Esophagus muscularis mucosa (tissue), 4 donors: Measurements from ENCODE around the gene PITPNB. TPM values are rescaled to one million over a fixed set of nuclear protein-coding genes. Genes with fewer than 3 reads are reported as not detected.

ENCODE experiments used
- DNase-seq: peaks from one replicate; pipeline ENCODE4 v3.0.0-alpha.2; 2017; ENCODE audit errors: extremely low spot score
- H3K27ac ChIP-seq, 4 donors: fragments of 200-600 bp; sonication (generic); replicated peaks in 1 of 4; 1 replicate in 3 of 4; 2 replicates in 1 of 4; pipeline ENCODE4 v1.5.1; 2016 to 2019; ENCODE audit warnings: mild to moderate bottlenecking in 1 of 4
- H3K27me3 ChIP-seq, 4 donors: fragments of 200-600 bp; sonication (generic); one replicate each; pipeline versions ENCODE4 v1.5.1 to v1.6.0; 2016 to 2019
- H3K36me3 ChIP-seq, 4 donors: fragments of 200-600 bp; sonication (generic); one replicate each; pipeline ENCODE4 v1.5.1; 2016 to 2019
- H3K4me1 ChIP-seq, 4 donors: fragments of 200-600 bp; sonication (generic); one replicate each; pipeline ENCODE4 v1.5.1; 2016 to 2019
- H3K4me3 ChIP-seq, 4 donors: fragments of 200-600 bp; sonication (generic); 1 replicate in 2 of 4; 2 replicates in 2 of 4; pipeline ENCODE4 v1.5.1; 2016 to 2019; ENCODE audit warnings: mild to moderate bottlenecking in 4 of 4, moderate library complexity in 1 of 4
- H3K9me3 ChIP-seq, 4 donors: fragments of 200-600 bp; sonication (generic); 1 replicate in 3 of 4; 2 replicates in 1 of 4; pipeline ENCODE4 v1.5.1; 2016 to 2019
- EP300 ChIP-seq: sonication (generic); formaldehyde crosslinking; IDR thresholded peaks from one replicate; pipeline ENCODE4 v1.6.1; 2017; ENCODE audit warnings: antibody characterized with exemption
- POLR2A ChIP-seq: fragments of 450-650 bp; IDR thresholded peaks from one replicate; pipeline ENCODE4 v1.6.1; 2017; ENCODE audit warnings: antibody characterized with exemption, moderate library complexity, mild to moderate bottlenecking, low read depth
- POLR2AphosphoS5 ChIP-seq, 2 donors: sonication (generic); formaldehyde crosslinking; IDR thresholded peaks; one replicate each; pipeline ENCODE4 v1.6.1; 2017; ENCODE audit warnings: antibody characterized with exemption in 2 of 2
- WGBS: methylation state at CpG from one replicate; pipeline ENCODE4 v1.1.5; 2018; 5-methylcytosine and 5-hydroxymethylcytosine counted together
- intact Hi-C: fragments of 100-400 bp; cut with DNase I; formaldehyde crosslinking; loops from one replicate; pipeline ENCODE4 v1.15.1; 2023
- total RNA-seq, 4 donors: library from RNA; depleted of rRNA; stranded (reverse); fragments of >200 nt; gene quantifications; one replicate each; pipeline versions ENCODE4 v1.1.0 to v1.2.1, GENCODE V29; 2016
- TF ChIP-seq, protein P1 (sequence below), 3 experiments: fragments of 200-600 bp in 2 of 3; fragments of 450-650 bp in 1 of 3; sonication (generic) in 2 of 3; IDR thresholded peaks; one replicate each; pipeline ENCODE4 v1.5.1; 2017 to 2019; ENCODE audit warnings: antibody characterized with exemption in 3 of 3, mild to moderate bottlenecking in 2 of 3, moderate library complexity in 1 of 3

Gene PITPNB
- total RNA-seq, 4 donors from 2014 or later = 70.3 to 99.7 (median 89.3) TPM

DNA sequence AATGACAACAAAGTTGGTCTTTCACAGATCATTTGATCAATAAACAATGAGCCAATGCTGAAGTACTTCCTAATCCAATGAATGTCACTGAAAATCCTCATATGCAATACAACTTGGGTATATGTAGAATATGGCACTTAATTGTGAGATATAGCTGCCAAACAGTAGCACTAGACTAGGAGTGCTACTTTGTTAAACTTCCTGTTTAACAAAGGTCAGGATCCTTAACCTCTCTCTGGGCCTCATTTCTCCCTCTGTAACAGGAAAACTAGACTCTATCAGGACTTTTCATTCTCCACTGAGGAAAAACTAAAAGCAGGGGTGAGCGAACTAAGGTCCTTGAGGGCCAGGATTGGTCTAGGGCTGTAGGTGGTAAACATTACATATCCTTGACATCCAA lies 56.1 kb downstream of the PITPNB start:
- Histone ChIP-seq H3K27ac (peak overlapping the region; percentile 84 to 89 (median 85)), H3K4me1 (peaks cover 48 to 94% (median 93%) of the 10 kb centered on the region in 4 donors), H3K9me3 (no peaks in the 10 kb centered on the region), H3K27me3 (no peaks in the 10 kb centered on the region), H3K4me3 (no peak overlapping the region), H3K36me3 (peaks cover 0 to 31% (median 4%) of the 10 kb centered on the region in 4 donors)
- DNase-seq = no peak
- no peak for TF ChIP-seq POLR2AphosphoS5 (IDR thresholded peaks at IDR 0.05)
- intact Hi-C loops = no loop called here
- 95% methylated on average over 1 of the region's 1 CpG for WGBS

DNA sequence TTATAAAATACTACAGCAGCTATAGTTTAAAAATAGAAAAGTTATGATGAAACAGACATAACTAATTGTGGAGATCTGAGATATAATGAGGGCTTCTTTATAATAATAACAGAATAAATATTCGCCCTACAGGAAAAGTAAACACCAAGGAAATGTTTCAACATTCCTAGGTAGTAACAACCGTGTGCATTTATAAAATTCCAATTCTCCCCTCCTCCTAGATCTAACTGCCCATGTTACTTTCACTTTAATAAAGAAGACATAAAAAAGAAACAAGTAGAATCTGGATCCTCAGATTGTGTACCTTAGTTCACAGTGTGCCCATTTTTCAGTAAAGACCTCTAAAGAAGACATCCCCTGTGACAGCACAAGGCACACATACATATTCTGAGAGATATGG lies 59.7 kb downstream of the PITPNB start:
- peaks cover 25 to 89% (median 79%) of the 10 kb centered on the region in 4 donors for H3K4me1 ChIP-seq
- WGBS = 36% methylated on average over 2 of the region's 2 CpGs
- no peaks in the 10 kb centered on the region for H3K9me3 ChIP-seq
- H3K27ac ChIP-seq = peak overlapping the region; percentile 75 to 83 (median 80)
- H3K27me3 ChIP-seq = no peaks in the 10 kb centered on the region
- peak overlapping the region; percentile 17 to 31 (median 26) for H3K4me3 ChIP-seq
- intact Hi-C loops = no loop called here
- DNase-seq = no peak
- TF ChIP-seq POLR2AphosphoS5 (IDR thresholded peaks at IDR 0.05) = no peak
- TF ChIP-seq, protein P1, sequence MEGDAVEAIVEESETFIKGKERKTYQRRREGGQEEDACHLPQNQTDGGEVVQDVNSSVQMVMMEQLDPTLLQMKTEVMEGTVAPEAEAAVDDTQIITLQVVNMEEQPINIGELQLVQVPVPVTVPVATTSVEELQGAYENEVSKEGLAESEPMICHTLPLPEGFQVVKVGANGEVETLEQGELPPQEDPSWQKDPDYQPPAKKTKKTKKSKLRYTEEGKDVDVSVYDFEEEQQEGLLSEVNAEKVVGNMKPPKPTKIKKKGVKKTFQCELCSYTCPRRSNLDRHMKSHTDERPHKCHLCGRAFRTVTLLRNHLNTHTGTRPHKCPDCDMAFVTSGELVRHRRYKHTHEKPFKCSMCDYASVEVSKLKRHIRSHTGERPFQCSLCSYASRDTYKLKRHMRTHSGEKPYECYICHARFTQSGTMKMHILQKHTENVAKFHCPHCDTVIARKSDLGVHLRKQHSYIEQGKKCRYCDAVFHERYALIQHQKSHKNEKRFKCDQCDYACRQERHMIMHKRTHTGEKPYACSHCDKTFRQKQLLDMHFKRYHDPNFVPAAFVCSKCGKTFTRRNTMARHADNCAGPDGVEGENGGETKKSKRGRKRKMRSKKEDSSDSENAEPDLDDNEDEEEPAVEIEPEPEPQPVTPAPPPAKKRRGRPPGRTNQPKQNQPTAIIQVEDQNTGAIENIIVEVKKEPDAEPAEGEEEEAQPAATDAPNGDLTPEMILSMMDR (IDR thresholded peaks at IDR 0.05) = no peak
- TF ChIP-seq EP300 = no peak
- no peak for TF ChIP-seq POLR2A
- peaks cover 0 to 68% (median 30%) of the 10 kb centered on the region in 4 donors for H3K36me3 ChIP-seq

DNA sequence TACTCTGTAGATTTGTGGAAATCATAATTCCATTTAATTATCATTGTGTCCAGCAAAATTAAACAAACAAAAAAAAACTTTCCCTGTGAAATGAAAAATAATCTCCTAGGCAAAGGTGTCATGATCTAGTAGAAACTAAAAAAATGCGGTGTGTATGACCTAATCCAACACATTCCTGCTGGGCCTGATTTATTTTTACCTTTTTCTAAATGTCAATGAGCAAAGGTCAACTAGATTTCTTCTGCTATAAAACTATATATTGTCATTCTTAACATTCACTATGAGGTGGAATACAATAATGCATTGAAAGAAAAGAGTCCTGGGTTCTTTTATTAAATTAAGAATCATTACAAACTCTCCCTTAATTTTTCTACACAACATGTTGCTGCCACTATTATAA lies 60.4 kb downstream of the PITPNB start:
- no peaks in the 10 kb centered on the region for H3K9me3 ChIP-seq
- intact Hi-C loops = no loop called here
- H3K4me1 ChIP-seq = peaks cover 24 to 86% (median 77%) of the 10 kb centered on the region in 4 donors
- H3K27ac ChIP-seq = peak overlapping the region; percentile 75 to 83 (median 80)
- H3K36me3 ChIP-seq = peaks cover 0 to 75% (median 30%) of the 10 kb centered on the region in 4 donors
- TF ChIP-seq, protein P1 (IDR thresholded peaks at IDR 0.05) = no peak
- TF ChIP-seq POLR2AphosphoS5 (IDR thresholded peaks at IDR 0.05) (no peak), EP300 (no peak), POLR2A (no peak)
- H3K4me3 ChIP-seq = no peak overlapping the region
- H3K27me3 ChIP-seq = no peaks in the 10 kb centered on the region
- 83% methylated on average over 1 of the region's 1 CpG for WGBS
- no peak for DNase-seq

DNA sequence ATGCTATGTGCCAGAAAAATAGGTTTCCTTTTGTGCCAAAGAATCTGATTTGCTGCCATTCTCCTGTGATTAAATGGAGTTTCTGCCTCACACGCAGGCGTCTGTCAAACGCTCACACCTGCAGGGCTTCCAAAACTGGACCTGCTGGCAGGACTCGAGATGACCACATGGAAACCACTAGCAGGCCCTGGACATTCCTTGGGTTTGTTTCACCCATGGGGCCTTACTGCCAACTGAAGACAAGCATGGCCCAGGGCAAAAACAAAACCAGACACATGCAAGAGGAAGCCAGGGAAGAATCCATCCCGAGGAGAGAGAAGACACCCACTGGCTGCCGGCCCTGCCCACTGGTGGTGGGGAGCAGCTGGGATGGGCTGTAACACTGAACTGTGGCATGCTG lies 61.6 kb downstream of the PITPNB start:
- peak overlapping the region; percentile 75 to 83 (median 80) for H3K27ac ChIP-seq
- 38% methylated on average over 6 of the region's 6 CpGs for WGBS
- TF ChIP-seq POLR2AphosphoS5 (IDR thresholded peaks at IDR 0.05) = peak; percentile 30 to 41
- TF ChIP-seq, protein P1 (IDR thresholded peaks at IDR 0.05) = no peak
- H3K4me1 ChIP-seq = peaks cover 18 to 80% (median 70%) of the 10 kb centered on the region in 4 donors
- no peak for DNase-seq
- no peak overlapping the region for H3K4me3 ChIP-seq
- no peaks in the 10 kb centered on the region for H3K27me3 ChIP-seq
- no peaks in the 10 kb centered on the region for H3K9me3 ChIP-seq
- H3K36me3 ChIP-seq = peaks cover 2 to 86% (median 37%) of the 10 kb centered on the region in 4 donors
- intact Hi-C loops = no loop called here

DNA sequence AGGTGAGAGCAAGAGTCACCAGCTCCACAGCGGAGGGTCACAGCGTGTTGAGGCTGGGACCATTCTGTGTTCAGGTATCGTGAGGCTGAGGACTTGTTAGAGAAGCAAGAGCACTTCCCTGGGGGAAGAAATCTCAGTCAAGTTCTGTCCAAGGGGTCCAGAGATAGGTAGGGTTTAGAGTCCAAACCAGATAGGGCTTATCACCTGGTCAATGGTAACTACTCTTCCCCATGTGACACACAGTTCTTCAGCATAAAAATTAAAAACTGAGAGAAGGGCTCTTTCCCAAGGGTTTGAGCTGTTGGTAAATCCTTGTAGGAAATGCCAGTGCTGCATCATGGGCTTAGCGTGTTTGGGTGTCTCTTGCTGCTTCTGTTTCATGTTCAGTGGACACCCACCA lies 62.7 kb downstream of the PITPNB start:
- Histone ChIP-seq H3K9me3 (no peaks in the 10 kb centered on the region), H3K27me3 (no peaks in the 10 kb centered on the region), H3K36me3 (peaks cover 12 to 90% (median 45%) of the 10 kb centered on the region in 4 donors), H3K4me1 (peaks cover 18 to 70% (median 60%) of the 10 kb centered on the region in 4 donors), H3K4me3 (no peak overlapping the region), H3K27ac (peak overlapping the region; percentile 65 to 83 (median 80))
- 100% methylated on average over 4 of the region's 4 CpGs for WGBS
- TF ChIP-seq, protein P1 (IDR thresholded peaks at IDR 0.05) = no peak
- TF ChIP-seq POLR2A (no peak), POLR2AphosphoS5 (IDR thresholded peaks at IDR 0.05) (no peak), EP300 (no peak)
- DNase-seq = no peak
- intact Hi-C loops = no loop called here
